HepG2 (cell line): ENCODE results near the gene COBL. TPM values are rescaled to one million over a fixed set of nuclear protein-coding genes. Genes with fewer than 3 reads are reported as not detected.

ENCODE experiments used
- ATAC-seq: fragments of 200-7000 bp; cut with Tn5 transposase; 3 replicates; pipeline ENCODE4 v1.9.1; 2020; ENCODE audit warnings: mild to moderate bottlenecking, moderate library complexity
- BruUV-seq: library from RNA; stranded (reverse); fragments of 400-500 nt; replicated peaks from 2 replicates; lab custom pipeline; 2021; lab: Mats Ljungman, UMichigan
- CTCF ChIA-PET: fragments of 300-600 bp; formaldehyde crosslinking; extraction: SDS; loops from one replicate; lab custom pipeline; 2021; ENCODE audit warnings: low total read pairs, inconsistent platforms, low intra/inter-chr PET ratio; lab: Yijun Ruan, JAX
- POLR2A ChIA-PET: fragments of 350-600 bp; sonication (Branson Sonifier 250); formaldehyde crosslinking; loops from one replicate; lab custom pipeline; 2020; ENCODE audit warnings: antibody characterized with exemption, inconsistent platforms; lab: Yijun Ruan, JAX
- DNase-seq: peaks from one replicate; pipeline ENCODE4 v3.0.0-alpha.2; 2015; ENCODE audit warnings: low spot score
- FAIRE-seq: peaks from 3 replicates; lab custom pipeline; 2011; peaks lifted over from hg19 to GRCh38; lab: Jason Lieb, UNC
- H2AFZ ChIP-seq: one replicate; pipeline ENCODE4 v1.6.1; 2011; ENCODE audit warnings: low read length, inconsistent platforms
- H3K27ac ChIP-seq: fragments of 300-600 bp; 3 replicates; pipeline ENCODE4 v1.8.0; 2011; ENCODE audit warnings: mixed run types, mild to moderate bottlenecking, mixed read lengths, low read length, inconsistent platforms; ENCODE audit not compliant: insufficient read depth; ENCODE audit errors: extremely low read length
- H3K27me3 ChIP-seq, 2 experiments: fragments of 200-600 bp in 1 of 2; 2 replicates in 1 of 2; 3 replicates in 1 of 2; pipeline versions ENCODE4 v1.6.0 to v1.8.0; 2011; ENCODE audit warnings: low read length in 2 of 2, mild to moderate bottlenecking in 2 of 2, moderate library complexity in 2 of 2, inconsistent platforms in 1 of 2; ENCODE audit not compliant: insufficient read depth in 2 of 2, control insufficient read depth in 1 of 2
- H3K36me3 ChIP-seq, 2 experiments: fragments of 200-600 bp in 1 of 2; replicated peaks in 1 of 2; 2 replicates in 1 of 2; 3 replicates in 1 of 2; pipeline versions ENCODE4 v1.5.1 to v1.8.0; 2011; ENCODE audit warnings: low read length in 2 of 2, inconsistent platforms in 1 of 2; ENCODE audit not compliant: insufficient read depth in 2 of 2, control insufficient read depth in 1 of 2
- H3K4me1 ChIP-seq: 2 replicates; pipeline ENCODE4 v1.5.1; 2012; ENCODE audit warnings: low read length, inconsistent platforms; ENCODE audit not compliant: insufficient read depth
- H3K4me2 ChIP-seq: 2 replicates; pipeline ENCODE4 v1.6.0; 2011; ENCODE audit warnings: low read depth, low read length, inconsistent platforms
- H3K4me3 ChIP-seq, 3 experiments: fragments of 200-600 bp in 1 of 3; sonication (generic), shearing (Covaris generic) in 1 of 3; replicated peaks in 1 of 3; 2 replicates each; pipeline ENCODE4 v1.5.1; 2011 to 2016; ENCODE audit warnings: low read length in 3 of 3, inconsistent platforms in 2 of 3, low read depth in 2 of 3, mild to moderate bottlenecking in 2 of 3, control low read depth in 1 of 3, mixed read lengths in 1 of 3; ENCODE audit not compliant: insufficient read depth in 1 of 3
- H3K79me2 ChIP-seq: one replicate; pipeline ENCODE4 v1.6.1; 2011; ENCODE audit warnings: low read length, inconsistent platforms; ENCODE audit not compliant: insufficient read depth
- H3K9ac ChIP-seq: 2 replicates; pipeline ENCODE4 v1.6.0; 2011; ENCODE audit warnings: mild to moderate bottlenecking, low read depth, low read length, inconsistent platforms; ENCODE audit not compliant: insufficient read depth
- H3K9me3 ChIP-seq: 2 replicates; pipeline ENCODE4 v1.5.1; 2012; ENCODE audit warnings: mild to moderate bottlenecking, low read length
- H4K20me1 ChIP-seq: 2 replicates; pipeline ENCODE4 v1.6.0; 2011; ENCODE audit warnings: inconsistent platforms, mild to moderate bottlenecking, low read length, moderate library complexity; ENCODE audit not compliant: insufficient read depth
- FOXO1 ChIP-seq: sonication (generic); formaldehyde crosslinking; IDR thresholded peaks from 2 replicates; pipeline ENCODE4 v1.4.0; 2020; ENCODE audit warnings: missing genetic modification reagents
- ZFAT ChIP-seq: sonication (generic); formaldehyde crosslinking; conservative IDR thresholded peaks from 2 replicates; pipeline ENCODE4 v1.8.1; 2023; ENCODE audit warnings: missing genetic modification reagents, inconsistent platforms
- WGBS: methylation state at CpG from one replicate; pipeline ENCODE4 v1.1.6; 2017; ENCODE audit warnings: low lambda C conversion rate; 5-methylcytosine and 5-hydroxymethylcytosine counted together
- in situ Hi-C: cut with HindIII; loops from 2 replicates; pipeline ENCODE4 v1.10.0; 2017; ENCODE audit warnings: low pct_unique_long_range_greater_than_20kb; ENCODE audit not compliant: extremely low pct_ligation_motif_present
- intact Hi-C: fragments of 100-400 bp; cut with micrococcal nuclease; formaldehyde crosslinking; loops from one replicate; pipeline ENCODE4 v1.10.0; 2022; ENCODE audit not compliant: unreplicated experiment
- polyA plus RNA-seq, 8 experiments: library from polyadenylated mRNA; depleted of rRNA in 3 of 8; stranded (reverse) in 7 of 8; unstranded in 1 of 8; fragments of >200 nt; fragmentation: Illumina TruSeq in 4 of 8; extraction: Trizol in 4 of 8; gene quantifications; 2 replicates each; pipeline versions ENCODE4 v1.2.1 to v1.2.3, GENCODE V29; 2011 to 2016; ENCODE audit warnings: low read depth in 4 of 8, missing spikeins in 1 of 8, mixed read lengths in 1 of 8; ENCODE audit not compliant: insufficient read depth in 1 of 8
- total RNA-seq, 5 experiments: library from RNA; depleted of rRNA; stranded (reverse); fragments of >200 nt; fragmentation: Illumina TruSeq; extraction: Trizol; gene quantifications; 2 replicates each; pipeline ENCODE4 v1.2.3, GENCODE V29; 2016; ENCODE audit warnings: low read depth in 1 of 5
- TF ChIP-seq, protein P1 (sequence below), 2 experiments: sonication (generic) in 1 of 2; formaldehyde crosslinking in 1 of 2; IDR thresholded peaks; 2 replicates each; pipeline versions ENCODE4 v1.5.1 to v1.6.1; 2011 to 2020; ENCODE audit warnings: borderline replicate concordance in 1 of 2, low read depth in 1 of 2, low read length in 1 of 2, mild to moderate bottlenecking in 1 of 2, missing genetic modification reagents in 1 of 2, moderate library complexity in 1 of 2

COBL gene
- total and polyA plus RNA-seq, 2 of the 13 experiments (the other 11 are each of a cell fraction or from before 2014, with no cell fraction given), result 3.8 to 4.9 TPM

DNA sequence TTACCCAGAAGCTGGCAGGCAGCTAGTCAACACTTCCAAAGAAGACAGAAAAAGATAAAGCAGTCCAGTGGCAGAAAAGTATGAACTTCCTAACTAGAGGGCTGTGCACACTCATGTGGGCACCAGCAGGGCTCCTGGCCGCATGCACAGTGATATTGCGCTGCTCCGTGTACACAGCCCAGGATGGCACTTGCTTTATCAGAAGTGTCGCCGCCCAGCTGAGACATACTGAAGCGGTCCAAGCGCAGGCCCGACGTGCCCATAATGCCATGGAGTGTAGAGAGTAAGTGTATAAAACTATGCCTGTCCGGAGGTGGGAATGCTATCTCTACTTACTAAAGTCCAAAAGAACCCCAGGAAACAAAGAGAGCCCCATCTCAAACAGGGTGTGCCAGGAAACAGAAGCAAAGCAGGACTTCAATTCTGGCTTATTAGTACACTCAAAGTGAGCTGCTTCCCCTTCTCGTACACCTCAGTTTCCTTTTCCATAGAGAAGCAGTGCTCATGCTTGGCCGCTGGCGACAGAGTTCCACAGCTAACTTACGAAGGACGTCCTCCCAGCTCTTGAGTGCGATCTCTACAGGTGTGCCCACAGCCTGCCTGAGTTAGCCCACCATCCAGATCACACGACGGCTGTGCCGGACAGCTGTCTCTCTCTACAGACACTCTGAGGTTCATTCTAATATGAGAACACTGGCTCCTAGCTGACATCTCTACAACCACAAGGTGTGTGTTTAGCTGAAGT, 234.3 kb downstream of the COBL start:
- DNase-seq (no peak), ATAC-seq (no peak), FAIRE-seq (no peak)
- Histone ChIP-seq H3K4me3 (no peak overlapping the region), H3K4me1 (no peaks in the 10 kb centered on the region), H3K9ac (no peak overlapping the region), H3K36me3 (peaks cover 0 to 24% of the 10 kb centered on the region in 2 experiments; a peak in 3 of 5 replicates), H2AFZ (no peak overlapping the region), H3K79me2 (no peaks in the 10 kb centered on the region), H4K20me1 (no peaks in the 10 kb centered on the region), H3K9me3 (no peaks in the 10 kb centered on the region)
- ChIA-PET POLR2A (no interaction called here), CTCF (no interaction called here)
- in situ Hi-C loops (no loop called here), intact Hi-C loops (no loop called here)
- no TSS peak for BruUV-seq
- TF ChIP-seq ZFAT (CRISPR knock-in tag) (no peak), FOXO1 (CRISPR knock-in tag) (no peak)
- TF ChIP-seq, protein P1, sequence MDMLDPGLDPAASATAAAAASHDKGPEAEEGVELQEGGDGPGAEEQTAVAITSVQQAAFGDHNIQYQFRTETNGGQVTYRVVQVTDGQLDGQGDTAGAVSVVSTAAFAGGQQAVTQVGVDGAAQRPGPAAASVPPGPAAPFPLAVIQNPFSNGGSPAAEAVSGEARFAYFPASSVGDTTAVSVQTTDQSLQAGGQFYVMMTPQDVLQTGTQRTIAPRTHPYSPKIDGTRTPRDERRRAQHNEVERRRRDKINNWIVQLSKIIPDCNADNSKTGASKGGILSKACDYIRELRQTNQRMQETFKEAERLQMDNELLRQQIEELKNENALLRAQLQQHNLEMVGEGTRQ (IDR thresholded peaks at IDR 0.05; ENCODE audit: low read depth, low read length), result no peak
- TF ChIP-seq, protein P1 (CRISPR knock-in tag; IDR thresholded peaks at IDR 0.05; ENCODE audit: borderline replicate concordance), result no peak
- TF ChIP-seq, all 625 proteins: peak for 0
- Histone ChIP-seq H3K4me2 (no peak overlapping the region), H3K27me3 (no peaks in the 10 kb centered on the region), H3K27ac (no peak overlapping the region)
- WGBS, result 91% methylated on average over 17 of the region's 19 CpGs
